Panc1 (cell line): ENCODE results near the gene CDC5L.

Source experiments
- CTCF ChIP-seq: fragments of 450-650 bp; IDR thresholded peaks from 2 replicates; pipeline ENCODE4 v1.5.1; 2017; ENCODE audit warnings: mild to moderate bottlenecking
- POLR2AphosphoS5 ChIP-seq: IDR thresholded peaks from 2 replicates; pipeline ENCODE4 v1.6.1; 2012; ENCODE audit warnings: mild to moderate bottlenecking, low read depth, low read length, moderate library complexity
- SIN3A ChIP-seq: IDR thresholded peaks from 2 replicates; pipeline ENCODE4 v1.6.1; 2012; ENCODE audit warnings: low read depth, mild to moderate bottlenecking, low read length, moderate library complexity, borderline replicate concordance; ENCODE audit not compliant: insufficient read depth

DNA sequence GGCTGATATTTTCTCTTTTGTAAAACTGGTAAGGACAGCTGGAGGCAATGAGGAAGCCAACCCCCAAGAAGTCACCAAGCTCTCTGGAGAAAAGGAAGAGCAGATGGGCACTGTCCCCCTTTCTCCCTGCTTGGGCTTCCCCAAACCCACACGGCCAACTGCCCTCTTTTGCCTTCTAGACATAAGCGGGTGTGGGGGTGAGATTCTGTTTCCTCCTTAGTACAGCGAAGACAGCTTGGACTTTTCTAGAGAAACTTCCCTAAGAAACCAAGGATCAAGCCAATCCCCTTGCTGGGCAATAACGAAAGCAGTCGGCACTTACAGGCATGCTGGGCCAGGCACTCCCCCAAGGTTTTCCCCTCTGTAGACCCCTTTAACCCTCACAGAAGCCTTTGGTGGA is 110.3 kb downstream of the CDC5L start:
- TF ChIP-seq POLR2AphosphoS5: no peak
- no peak for TF ChIP-seq CTCF
- no peak for TF ChIP-seq SIN3A
